ENCODE results near the gene USP31. TPM values are rescaled to one million over a fixed set of nuclear protein-coding genes. Genes with fewer than 3 reads are reported as not detected.
"Not testable (repeated sequence)": the region's sequence is repeated elsewhere in the genome, so short reads cannot be mapped to it uniquely, and the experiment has no call there.

The USP31 gene
- total RNA-seq, 6 experiments from 2014 or later = 5.0 to 6.2 (median 5.8) TPM

DNA sequence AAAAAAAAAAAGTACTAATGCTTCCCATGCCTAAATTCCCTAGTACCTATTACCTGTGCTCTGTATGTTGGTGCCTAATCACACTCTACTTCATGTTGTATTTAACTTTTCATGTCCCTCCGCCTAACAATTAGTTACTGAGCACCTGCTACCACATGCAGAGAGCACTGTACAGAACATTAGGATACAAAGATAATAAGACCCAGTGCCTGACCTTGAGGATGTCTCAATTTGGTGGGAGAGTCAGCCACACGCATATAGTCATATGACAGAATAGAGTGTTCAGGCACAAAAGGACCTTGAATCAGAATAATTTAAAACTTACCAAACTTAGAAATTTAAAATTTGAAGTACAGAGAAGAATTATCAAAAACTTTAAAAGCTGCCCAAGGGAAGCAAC lies 42.1 kb downstream of the USP31 start:
- peaks cover 9% of the 10 kb centered on the region; the same call in 1 of the 2 replicates for H3K36me3 Mint-ChIP-seq (ENCODE audit: low read depth)
- TF ChIP-seq, protein P1, sequence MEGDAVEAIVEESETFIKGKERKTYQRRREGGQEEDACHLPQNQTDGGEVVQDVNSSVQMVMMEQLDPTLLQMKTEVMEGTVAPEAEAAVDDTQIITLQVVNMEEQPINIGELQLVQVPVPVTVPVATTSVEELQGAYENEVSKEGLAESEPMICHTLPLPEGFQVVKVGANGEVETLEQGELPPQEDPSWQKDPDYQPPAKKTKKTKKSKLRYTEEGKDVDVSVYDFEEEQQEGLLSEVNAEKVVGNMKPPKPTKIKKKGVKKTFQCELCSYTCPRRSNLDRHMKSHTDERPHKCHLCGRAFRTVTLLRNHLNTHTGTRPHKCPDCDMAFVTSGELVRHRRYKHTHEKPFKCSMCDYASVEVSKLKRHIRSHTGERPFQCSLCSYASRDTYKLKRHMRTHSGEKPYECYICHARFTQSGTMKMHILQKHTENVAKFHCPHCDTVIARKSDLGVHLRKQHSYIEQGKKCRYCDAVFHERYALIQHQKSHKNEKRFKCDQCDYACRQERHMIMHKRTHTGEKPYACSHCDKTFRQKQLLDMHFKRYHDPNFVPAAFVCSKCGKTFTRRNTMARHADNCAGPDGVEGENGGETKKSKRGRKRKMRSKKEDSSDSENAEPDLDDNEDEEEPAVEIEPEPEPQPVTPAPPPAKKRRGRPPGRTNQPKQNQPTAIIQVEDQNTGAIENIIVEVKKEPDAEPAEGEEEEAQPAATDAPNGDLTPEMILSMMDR (IDR thresholded peaks at IDR 0.05) = no peak
- DNase-seq = no peak
- no peak overlapping the region for H3K27ac Mint-ChIP-seq
- H3K9me3 Mint-ChIP-seq = no peaks in the 10 kb centered on the region
- peaks cover 1% of the 10 kb centered on the region; the same call in 1 of the 2 replicates for H3K27me3 Mint-ChIP-seq (ENCODE audit: insufficient read depth)
- peaks cover 6% of the 10 kb centered on the region; the same call in 1 of the 2 replicates for H3K4me1 Mint-ChIP-seq (ENCODE audit: low read depth)
- no peak overlapping the region for H3K4me3 Mint-ChIP-seq

GRCh38 chr16:23105309-23105708 lies 43.9 kb downstream of the USP31 start:
- no peak for DNase-seq
- TF ChIP-seq, protein P1 (IDR thresholded peaks at IDR 0.05) = no peak
- no peaks in the 10 kb centered on the region for H3K9me3 Mint-ChIP-seq
- no peak overlapping the region for H3K4me3 Mint-ChIP-seq
- no peak overlapping the region for H3K27ac Mint-ChIP-seq
- peaks cover 12% of the 10 kb centered on the region for H3K36me3 Mint-ChIP-seq (ENCODE audit: low read depth)
- H3K27me3 Mint-ChIP-seq (ENCODE audit: insufficient read depth) = peaks cover 1% of the 10 kb centered on the region; the same call in 1 of the 2 replicates
- peaks cover 4% of the 10 kb centered on the region; the same call in 1 of the 2 replicates for H3K4me1 Mint-ChIP-seq (ENCODE audit: low read depth)

- peaks cover 1% of the 10 kb centered on the region; the same call in 1 of the 2 replicates for H3K27me3 Mint-ChIP-seq (ENCODE audit: insufficient read depth)
- DNase-seq = no peak
- no peak overlapping the region for H3K27ac Mint-ChIP-seq
- no peaks in the 10 kb centered on the region for H3K9me3 Mint-ChIP-seq
- no peak overlapping the region for H3K4me3 Mint-ChIP-seq
- H3K36me3 Mint-ChIP-seq (ENCODE audit: low read depth) = peaks cover 18% of the 10 kb centered on the region
- no peaks in the 10 kb centered on the region for H3K4me1 Mint-ChIP-seq (ENCODE audit: low read depth)
- TF ChIP-seq, protein P1 (IDR thresholded peaks at IDR 0.05) = no peak
Observed at GRCh38 chr16:23104032-23104955, 45.0 kb downstream of the USP31 start.

DNA sequence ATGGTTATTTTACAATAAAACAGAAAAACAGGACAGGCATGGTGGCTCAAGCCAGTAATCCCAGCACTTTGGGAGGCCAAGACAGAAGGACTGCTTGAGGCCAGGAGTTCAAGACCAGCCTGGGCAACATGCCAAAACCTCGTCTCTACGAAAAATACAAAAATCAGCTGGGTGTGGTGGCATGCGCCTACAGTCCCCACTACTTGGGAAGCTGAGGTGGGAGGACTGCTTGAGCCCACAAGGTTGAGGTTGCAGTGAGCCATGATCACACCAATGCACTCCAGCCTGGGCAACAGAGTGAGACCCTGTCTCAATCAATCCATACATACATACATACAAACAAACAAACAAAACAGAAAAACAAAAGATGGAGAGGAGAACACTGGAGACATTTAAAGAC lies 45.6 kb downstream of the USP31 start:
- no peak overlapping the region for H3K27ac Mint-ChIP-seq
- H3K9me3 Mint-ChIP-seq = no peaks in the 10 kb centered on the region
- no peak for DNase-seq
- peaks cover 1% of the 10 kb centered on the region; the same call in 1 of the 2 replicates for H3K27me3 Mint-ChIP-seq (ENCODE audit: insufficient read depth)
- H3K4me1 Mint-ChIP-seq (ENCODE audit: low read depth) = no peaks in the 10 kb centered on the region
- TF ChIP-seq, protein P1 (IDR thresholded peaks at IDR 0.05) = no peak
- no peak overlapping the region for H3K4me3 Mint-ChIP-seq
- peaks cover 20% of the 10 kb centered on the region for H3K36me3 Mint-ChIP-seq (ENCODE audit: low read depth)

- H3K4me1 Mint-ChIP-seq (ENCODE audit: low read depth) = no peaks in the 10 kb centered on the region
- peaks cover 25% of the 10 kb centered on the region for H3K36me3 Mint-ChIP-seq (ENCODE audit: low read depth)
- no peak for DNase-seq
- H3K27ac Mint-ChIP-seq = no peak overlapping the region
- no peaks in the 10 kb centered on the region for H3K27me3 Mint-ChIP-seq (ENCODE audit: insufficient read depth)
- TF ChIP-seq, protein P1 (IDR thresholded peaks at IDR 0.05) = no peak
- no peaks in the 10 kb centered on the region for H3K9me3 Mint-ChIP-seq
- H3K4me3 Mint-ChIP-seq = no peak overlapping the region
Observed at GRCh38 chr16:23101012-23101550, 48.2 kb downstream of the USP31 start.

- not testable (repeated sequence) for H3K9me3 Mint-ChIP-seq; H3K27ac Mint-ChIP-seq; H3K4me3 Mint-ChIP-seq; H3K4me1 Mint-ChIP-seq (ENCODE audit: low read depth); DNase-seq; H3K27me3 Mint-ChIP-seq (ENCODE audit: insufficient read depth)
- H3K36me3 Mint-ChIP-seq (ENCODE audit: low read depth) = peaks cover 25% of the 10 kb centered on the region
Observed at GRCh38 chr16:23096450-23096849, 52.8 kb downstream of the USP31 start.

- Mint-ChIP-seq H3K36me3 (ENCODE audit: low read depth) (peaks cover 11% of the 10 kb centered on the region; the same call in 1 of the 2 replicates), H3K4me1 (ENCODE audit: low read depth) (peaks cover 11% of the 10 kb centered on the region)
Observed at GRCh38 chr16:23094136-23094535, 55.1 kb downstream of the USP31 start.

More at GRCh38 chr16:23094136-23094535, 55.1 kb downstream of the USP31 start:
- not testable (repeated sequence) for H3K4me3 Mint-ChIP-seq; H3K27ac Mint-ChIP-seq; H3K9me3 Mint-ChIP-seq; H3K27me3 Mint-ChIP-seq (ENCODE audit: insufficient read depth); DNase-seq

Data from HFFc6 (cell line).